Stimulated activated CD4-positive, alpha-beta T cell treated with anti-CD3 and anti-CD28 coated beads, Interleukin-15, amount 100 ng/mL, for 24 hours (primary cell): ENCODE data around the gene SFRP4.
"Not testable (repeated sequence)": the region's sequence is repeated elsewhere in the genome, so short reads cannot be mapped to it uniquely, and the experiment has no call there.

Experiments
- DNase-seq: peaks from one replicate; pipeline ENCODE4 v3.0.0-alpha.2; 2020

Gene SFRP4

GRCh38 chr7:37916673-37917660, at the start of gene SFRP4:
SFRP4 (minus strand) TSS chr7:37916817; CDS start chr7:37916537, 280 bp downstream.
- DNase-seq: peak; percentile 16

- DNase-seq: no peak
Measured at GRCh38 chr7:37964196-37964595, 47.6 kb upstream of the SFRP4 start.

- no peak for DNase-seq
Measured at GRCh38 chr7:37961251-37961650, 44.6 kb upstream of the SFRP4 start.

- no peak for DNase-seq
Measured at GRCh38 chr7:37960483-37960882, 43.9 kb upstream of the SFRP4 start.

- no peak for DNase-seq
Measured at GRCh38 chr7:37957221-37957970, 40.8 kb upstream of the SFRP4 start.

- no peak for DNase-seq
Measured at GRCh38 chr7:37956791-37957190, 40.2 kb upstream of the SFRP4 start.

- not testable (repeated sequence) for DNase-seq
Measured at GRCh38 chr7:37954217-37954616, 37.6 kb upstream of the SFRP4 start.

GRCh38 chr7:37952240-37952639, 35.6 kb upstream of the SFRP4 start:
- DNase-seq: no peak

- DNase-seq: no peak
Measured at GRCh38 chr7:37947941-37948210, 31.3 kb upstream of the SFRP4 start.

GRCh38 chr7:37947138-37947940, 30.7 kb upstream of the SFRP4 start:
- DNase-seq: no peak

- DNase-seq: no peak
Measured at GRCh38 chr7:37945336-37945735, 28.7 kb upstream of the SFRP4 start.

- DNase-seq: no peak
Measured at GRCh38 chr7:37944737-37945054, 28.1 kb upstream of the SFRP4 start.

GRCh38 chr7:37943905-37944736, 27.5 kb upstream of the SFRP4 start:
- no peak for DNase-seq

GRCh38 chr7:37942934-37943610, 26.5 kb upstream of the SFRP4 start:
- DNase-seq: no peak

GRCh38 chr7:37933018-37933566, 16.5 kb upstream of the SFRP4 start:
- no peak for DNase-seq

GRCh38 chr7:37932543-37932942, 15.9 kb upstream of the SFRP4 start:
- no peak for DNase-seq

- DNase-seq: no peak
Measured at GRCh38 chr7:37930226-37930948, 13.8 kb upstream of the SFRP4 start.

GRCh38 chr7:37928878-37929277, 12.3 kb upstream of the SFRP4 start:
- DNase-seq: no peak

- DNase-seq: no peak
Measured at GRCh38 chr7:37927773-37928444, 11.3 kb upstream of the SFRP4 start.

- no peak for DNase-seq
Measured at GRCh38 chr7:37925620-37926019, 9.0 kb upstream of the SFRP4 start.
